GM20000 (cell line): ENCODE measurements around the gene REV3L.

ENCODE experiments used
- DNase-seq: peaks from one replicate; pipeline ENCODE4 v3.0.0; 2012; ENCODE audit warnings: low spot score
- TF ChIP-seq, protein P1 (sequence below): IDR thresholded peaks from 2 replicates; pipeline ENCODE4 v1.5.1; 2012; ENCODE audit warnings: mild to moderate bottlenecking, control low read depth; ENCODE audit errors: extremely low read depth, missing control alignments

The REV3L gene

DNA sequence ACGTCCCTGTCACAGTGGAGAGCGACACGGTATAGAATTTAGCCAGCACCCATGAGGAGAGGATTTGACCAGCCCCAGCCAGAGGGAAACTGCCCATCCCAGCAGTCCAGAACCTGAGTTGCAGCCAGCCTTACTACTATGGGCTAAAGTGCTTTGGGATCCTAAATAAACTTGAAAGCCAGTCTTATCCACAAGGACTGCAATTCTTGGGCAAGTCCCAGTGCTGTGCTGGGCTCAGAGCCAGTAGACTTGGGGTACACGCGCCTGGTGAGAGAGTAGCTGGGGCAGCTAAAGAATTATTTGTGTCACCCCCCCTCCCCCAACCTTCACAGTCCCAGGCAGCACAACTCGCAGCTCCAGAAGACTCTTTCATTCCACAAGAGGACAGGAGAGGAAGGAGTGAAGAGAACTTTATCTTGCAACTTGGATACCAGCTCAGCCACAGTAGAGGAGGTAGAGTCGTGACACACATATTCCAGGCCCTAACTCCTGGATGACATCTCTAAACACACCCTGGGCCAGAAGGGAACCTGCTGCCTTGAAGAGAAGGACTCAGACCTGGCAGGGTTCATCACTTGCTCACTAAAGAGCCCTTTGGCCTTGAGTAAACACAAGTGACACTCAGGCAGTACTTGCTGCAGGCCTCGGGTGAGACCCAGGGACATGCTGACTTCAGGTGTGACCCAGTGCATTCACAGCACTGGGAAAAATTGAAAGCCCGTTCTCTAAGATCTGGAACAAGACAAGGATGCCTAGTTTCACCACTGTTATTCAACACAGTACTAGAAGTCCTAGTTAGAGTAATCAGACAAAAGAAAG lies 100.3 kb downstream of the REV3L start:
- TF ChIP-seq, protein P1, sequence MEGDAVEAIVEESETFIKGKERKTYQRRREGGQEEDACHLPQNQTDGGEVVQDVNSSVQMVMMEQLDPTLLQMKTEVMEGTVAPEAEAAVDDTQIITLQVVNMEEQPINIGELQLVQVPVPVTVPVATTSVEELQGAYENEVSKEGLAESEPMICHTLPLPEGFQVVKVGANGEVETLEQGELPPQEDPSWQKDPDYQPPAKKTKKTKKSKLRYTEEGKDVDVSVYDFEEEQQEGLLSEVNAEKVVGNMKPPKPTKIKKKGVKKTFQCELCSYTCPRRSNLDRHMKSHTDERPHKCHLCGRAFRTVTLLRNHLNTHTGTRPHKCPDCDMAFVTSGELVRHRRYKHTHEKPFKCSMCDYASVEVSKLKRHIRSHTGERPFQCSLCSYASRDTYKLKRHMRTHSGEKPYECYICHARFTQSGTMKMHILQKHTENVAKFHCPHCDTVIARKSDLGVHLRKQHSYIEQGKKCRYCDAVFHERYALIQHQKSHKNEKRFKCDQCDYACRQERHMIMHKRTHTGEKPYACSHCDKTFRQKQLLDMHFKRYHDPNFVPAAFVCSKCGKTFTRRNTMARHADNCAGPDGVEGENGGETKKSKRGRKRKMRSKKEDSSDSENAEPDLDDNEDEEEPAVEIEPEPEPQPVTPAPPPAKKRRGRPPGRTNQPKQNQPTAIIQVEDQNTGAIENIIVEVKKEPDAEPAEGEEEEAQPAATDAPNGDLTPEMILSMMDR, result no peak
- no peak for DNase-seq

DNA sequence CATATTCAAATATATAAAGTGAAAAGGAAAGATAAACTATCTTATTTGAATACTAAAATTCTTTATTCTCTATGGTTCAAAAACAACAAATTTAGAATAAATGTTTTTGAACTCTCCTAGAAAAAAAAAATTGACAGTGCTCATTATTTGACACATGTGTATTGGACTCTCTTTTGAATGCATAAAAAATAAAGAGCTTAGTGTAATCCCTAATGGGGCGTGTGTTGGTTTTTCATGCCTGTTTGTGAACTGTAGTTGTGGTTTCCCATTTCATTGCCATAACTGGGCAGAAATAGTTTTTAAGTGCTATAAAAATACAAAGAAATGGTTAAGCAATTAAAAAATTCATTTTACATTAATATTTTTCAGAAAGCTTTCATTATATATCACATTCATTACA lies 101.3 kb downstream of the REV3L start:
- TF ChIP-seq, protein P1, result no peak
- DNase-seq, result no peak

DNA sequence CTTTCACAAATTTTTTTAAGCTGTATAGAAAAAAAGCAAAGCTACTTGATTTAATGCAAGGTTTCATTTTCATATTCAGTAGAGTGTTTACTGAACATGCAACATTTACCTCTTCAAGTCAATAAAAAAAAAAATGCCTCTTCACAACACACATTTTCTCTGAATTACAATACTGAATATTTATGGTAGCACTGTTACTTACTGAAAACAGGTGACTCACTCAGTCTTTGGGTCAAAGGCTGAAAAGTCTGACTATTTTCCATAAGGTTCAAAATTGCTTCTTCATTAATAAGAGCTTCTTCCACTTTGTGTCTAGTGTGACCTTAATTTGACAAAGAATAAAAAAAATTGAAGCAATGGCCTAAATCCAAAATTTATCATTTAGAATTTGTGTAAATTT lies 101.9 kb downstream of the REV3L start:
- TF ChIP-seq, protein P1, result no peak
- DNase-seq, result no peak

DNA sequence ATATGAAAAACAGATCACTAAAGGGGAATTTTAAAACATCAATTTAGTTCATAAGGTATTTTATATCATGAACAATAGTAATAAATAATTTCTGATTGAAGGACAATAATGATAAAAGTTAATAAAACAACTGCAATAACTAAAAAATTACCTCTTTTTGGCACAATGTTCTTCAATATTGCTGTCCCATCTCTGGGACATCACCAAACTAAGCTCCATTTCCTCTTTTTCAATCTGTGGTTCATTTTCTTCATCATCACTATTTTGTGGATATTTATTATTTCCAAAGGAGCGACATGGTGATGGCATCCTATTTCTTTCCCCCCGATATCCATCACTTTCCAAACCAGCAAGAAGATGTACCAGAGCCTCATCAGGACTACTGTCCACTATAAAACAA lies 103.2 kb downstream of the REV3L start:
- TF ChIP-seq, protein P1, result no peak
- no peak for DNase-seq

DNA sequence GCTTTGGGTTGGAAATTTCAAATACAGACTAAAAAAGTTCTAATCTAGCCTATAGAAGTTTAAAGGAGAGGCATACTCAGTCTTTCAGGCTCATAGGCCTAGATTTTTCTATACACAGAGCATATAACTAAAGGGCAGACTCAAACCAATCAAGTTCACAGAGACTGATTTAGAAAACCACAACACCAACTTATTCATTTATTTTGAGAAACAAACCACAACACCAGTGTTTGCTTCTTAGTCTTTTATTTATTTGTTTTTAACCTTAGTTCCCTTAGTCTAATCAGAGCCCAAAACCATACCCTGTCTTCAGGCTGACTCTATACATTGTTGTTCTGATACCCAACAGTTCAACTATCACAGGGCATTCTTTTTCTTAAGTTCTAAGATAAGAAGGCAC lies 103.7 kb downstream of the REV3L start:
- TF ChIP-seq, protein P1, result no peak
- DNase-seq, result no peak

DNA sequence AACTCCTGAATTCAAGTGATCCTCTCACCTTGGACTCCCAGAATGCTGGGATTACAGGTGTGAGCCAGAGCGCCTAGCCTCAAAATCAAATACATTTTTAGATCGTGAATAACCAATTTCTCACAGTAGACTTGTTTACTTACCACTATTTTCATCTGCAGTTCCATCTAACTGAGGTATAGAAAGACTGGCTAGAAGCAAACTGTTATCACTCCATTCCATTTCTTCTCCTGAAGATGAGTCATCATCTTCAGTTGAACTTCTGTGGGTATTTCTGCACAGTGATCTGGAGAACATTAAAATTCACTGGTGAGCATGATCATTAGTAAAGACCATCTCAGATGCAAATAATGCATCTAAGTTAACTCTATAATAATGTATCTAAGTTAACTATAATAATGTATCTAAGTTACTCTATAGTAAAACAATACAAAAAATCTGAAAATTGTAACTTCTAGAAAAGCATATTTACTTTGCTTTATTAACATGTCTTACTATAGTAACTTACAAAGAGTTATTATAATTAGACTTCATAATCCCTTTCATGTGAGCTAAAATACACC lies 105.4 kb downstream of the REV3L start:
- DNase-seq, result no peak
- TF ChIP-seq, protein P1, result no peak

DNA sequence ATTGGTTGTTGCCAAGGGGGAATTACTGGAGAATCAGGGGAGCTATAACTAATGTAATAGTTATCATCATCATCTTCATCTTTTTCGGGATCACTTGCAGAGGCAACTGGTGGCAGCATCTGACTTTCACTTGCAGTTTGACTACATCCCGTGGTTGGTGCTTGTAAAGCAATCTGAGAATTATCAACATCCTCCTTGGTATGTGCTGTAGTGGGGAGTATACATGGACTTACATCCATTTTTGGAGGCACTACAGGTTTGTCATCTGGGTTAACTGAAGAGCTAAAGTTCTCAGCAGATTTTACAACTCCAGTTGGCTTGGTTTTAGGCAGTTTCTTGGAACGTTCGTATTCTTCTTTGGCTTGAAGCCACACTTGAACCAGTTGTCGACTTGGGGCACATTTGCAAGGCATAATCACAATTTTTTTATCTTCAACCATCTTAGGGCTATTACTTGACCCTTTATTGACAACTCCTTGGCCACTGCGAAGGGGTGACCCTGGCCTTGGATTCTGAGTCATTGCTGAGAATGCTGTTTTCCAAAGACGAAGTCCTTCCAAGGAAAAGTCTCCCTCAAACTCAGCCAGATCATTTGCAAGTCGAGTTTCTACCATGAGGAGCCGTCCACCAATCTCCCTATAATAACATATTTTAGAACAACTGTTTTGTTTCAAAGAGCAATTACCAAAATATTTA lies 115.5 kb downstream of the REV3L start:
- TF ChIP-seq, protein P1, result no peak
- no peak for DNase-seq
